Measurements from ENCODE around the gene BIRC5.

GRCh38 chr17:78268951-78269905 lies 55.2 kb downstream of the BIRC5 start:
- no peak for TF ChIP-seq CTCF (optimal IDR thresholded peaks at IDR 0.05 in 1 of 3, IDR thresholded peaks at IDR 0.05 in 1 of 3, conservative IDR thresholded peaks at IDR 0.05 in 1 of 3; ENCODE audit: extremely low read depth in 1 of 3, insufficient read depth in 2 of 3, low read length in 3 of 3)
- TF ChIP-seq EZH2 (IDR thresholded peaks at IDR 0.05; ENCODE audit: low read length): no peak

Data from keratinocyte (primary cell).